Stimulated activated CD4-positive, alpha-beta T cell treated with anti-CD3 and anti-CD28 coated beads, Interleukin-15, amount 100 ng/mL, for 24 hours (primary cell): Measurements from ENCODE around the gene SPX.
A peak's percentile ranks its signal among the peaks of the same experiment; 100 is the strongest.

Experiments used
- DNase-seq: peaks from one replicate; pipeline ENCODE4 v3.0.0-alpha.2; 2020

Gene SPX

DNA sequence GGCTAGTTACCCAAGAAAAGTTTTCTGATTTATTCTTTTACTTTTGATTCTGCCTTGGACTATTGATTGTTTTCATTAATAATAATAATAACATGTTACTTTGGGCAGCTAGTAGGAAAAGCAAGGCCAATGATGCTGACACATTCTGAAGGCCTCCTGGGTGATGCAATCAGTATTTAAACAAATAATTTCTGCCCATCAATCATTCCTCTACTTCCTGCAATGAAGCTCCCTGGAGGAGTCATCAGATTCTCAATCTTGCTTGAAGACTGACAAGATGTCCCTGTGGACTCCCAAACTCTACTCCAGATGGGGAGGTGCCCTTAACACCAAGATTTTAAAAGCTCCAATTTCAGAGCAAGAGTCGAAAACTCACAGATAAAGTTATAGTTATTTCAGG is at the start of gene SPX:
SPX (plus strand) TSS at position 244 of the 400 bp plus-strand sequence. CDS start 177 bp downstream, outside the sequence.
- no peak for DNase-seq

DNA sequence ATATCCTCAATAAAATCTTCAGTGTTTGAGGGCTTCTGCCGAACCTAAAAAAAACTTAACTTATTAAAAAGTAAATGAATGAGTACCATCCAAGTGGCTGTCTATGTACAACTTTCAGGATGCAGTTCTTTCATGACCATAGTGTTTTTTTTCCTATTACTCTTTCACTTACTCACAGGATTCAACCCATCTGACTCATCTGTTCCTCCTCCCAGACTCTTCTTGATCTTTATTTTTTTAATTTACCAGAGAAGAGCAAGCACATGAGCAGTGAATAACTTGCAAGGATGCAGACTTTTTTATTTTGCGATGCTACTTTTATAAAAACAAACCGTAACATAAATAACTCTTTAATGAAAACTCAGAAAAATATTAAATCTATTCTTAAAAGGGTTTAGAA is 49.1 kb upstream of the SPX start:
- DNase-seq, result no peak

DNA sequence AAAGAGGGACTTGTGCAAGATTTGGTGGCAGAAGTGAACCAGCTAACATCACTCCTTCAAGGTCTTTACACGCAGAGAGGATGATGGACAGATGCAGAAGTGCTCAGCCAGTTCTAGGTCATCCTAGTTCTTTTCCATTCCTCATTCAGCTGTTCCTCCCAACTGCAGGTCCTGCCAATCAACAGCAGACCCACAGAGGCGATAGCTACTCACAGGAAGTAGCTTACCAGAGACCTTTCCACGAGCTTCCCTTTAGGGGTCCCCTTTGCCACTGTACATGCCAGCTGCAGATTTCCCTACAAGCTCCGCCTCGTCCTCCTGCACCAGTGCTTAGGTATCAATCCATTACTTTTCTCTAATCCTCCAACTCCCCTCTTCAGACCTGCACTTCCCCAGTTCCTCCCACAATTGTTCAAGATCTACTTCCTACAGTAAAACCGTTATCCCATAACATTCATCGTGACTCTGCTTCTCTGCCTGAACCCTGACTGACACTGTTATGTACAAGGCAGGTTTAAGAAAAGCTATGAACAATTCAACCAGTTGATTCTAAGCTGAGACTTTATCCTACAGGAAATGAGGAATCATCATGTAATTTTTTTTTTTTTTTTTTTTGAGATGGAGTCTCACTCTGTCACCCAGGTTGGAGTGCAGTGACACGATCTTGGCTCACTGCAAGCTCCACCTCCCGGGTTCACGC is 47.2 kb upstream of the SPX start:
- no peak for DNase-seq

DNA sequence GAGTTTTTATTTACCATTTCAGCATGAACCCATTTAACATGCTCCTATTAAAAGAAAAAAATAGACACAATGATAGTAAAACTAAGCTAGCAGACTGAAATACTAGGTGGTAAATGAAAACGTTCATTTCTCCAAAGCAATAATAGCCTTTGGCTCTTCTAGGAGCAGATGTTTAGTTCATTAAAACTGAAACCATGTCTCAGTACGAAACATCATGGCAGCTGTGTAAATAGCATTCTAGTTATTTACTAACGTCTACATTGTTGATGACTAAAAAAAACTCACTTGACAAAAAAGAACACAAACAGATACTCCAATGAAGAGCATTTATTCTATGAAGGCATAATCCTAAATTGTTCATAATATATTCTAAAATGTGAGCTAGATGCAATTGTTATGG is 42.6 kb upstream of the SPX start:
- DNase-seq, result no peak

- no peak for DNase-seq
Observed at GRCh38 chr12:21485998-21486397, 40.1 kb upstream of the SPX start.

DNA sequence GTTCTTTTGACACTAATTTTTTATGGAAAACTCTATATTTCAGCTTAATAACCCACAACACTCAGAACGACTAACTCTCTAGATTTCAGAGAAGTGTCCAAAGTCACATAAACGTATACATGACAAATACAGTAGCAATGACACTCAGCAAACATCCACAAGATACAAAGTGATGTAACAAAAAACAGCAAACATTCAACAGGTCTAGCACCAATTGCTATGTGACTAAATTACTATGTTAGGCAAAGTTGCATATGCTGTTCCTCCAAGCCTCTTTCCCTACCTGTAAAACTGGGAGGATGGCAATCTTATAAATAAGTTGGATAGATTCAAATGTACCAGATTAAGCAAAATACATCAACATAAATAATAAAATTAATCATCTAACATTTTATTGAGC is 26.3 kb upstream of the SPX start:
- DNase-seq, result no peak

- DNase-seq, result no peak
Observed at GRCh38 chr12:21500786-21501257, 25.3 kb upstream of the SPX start.

DNA sequence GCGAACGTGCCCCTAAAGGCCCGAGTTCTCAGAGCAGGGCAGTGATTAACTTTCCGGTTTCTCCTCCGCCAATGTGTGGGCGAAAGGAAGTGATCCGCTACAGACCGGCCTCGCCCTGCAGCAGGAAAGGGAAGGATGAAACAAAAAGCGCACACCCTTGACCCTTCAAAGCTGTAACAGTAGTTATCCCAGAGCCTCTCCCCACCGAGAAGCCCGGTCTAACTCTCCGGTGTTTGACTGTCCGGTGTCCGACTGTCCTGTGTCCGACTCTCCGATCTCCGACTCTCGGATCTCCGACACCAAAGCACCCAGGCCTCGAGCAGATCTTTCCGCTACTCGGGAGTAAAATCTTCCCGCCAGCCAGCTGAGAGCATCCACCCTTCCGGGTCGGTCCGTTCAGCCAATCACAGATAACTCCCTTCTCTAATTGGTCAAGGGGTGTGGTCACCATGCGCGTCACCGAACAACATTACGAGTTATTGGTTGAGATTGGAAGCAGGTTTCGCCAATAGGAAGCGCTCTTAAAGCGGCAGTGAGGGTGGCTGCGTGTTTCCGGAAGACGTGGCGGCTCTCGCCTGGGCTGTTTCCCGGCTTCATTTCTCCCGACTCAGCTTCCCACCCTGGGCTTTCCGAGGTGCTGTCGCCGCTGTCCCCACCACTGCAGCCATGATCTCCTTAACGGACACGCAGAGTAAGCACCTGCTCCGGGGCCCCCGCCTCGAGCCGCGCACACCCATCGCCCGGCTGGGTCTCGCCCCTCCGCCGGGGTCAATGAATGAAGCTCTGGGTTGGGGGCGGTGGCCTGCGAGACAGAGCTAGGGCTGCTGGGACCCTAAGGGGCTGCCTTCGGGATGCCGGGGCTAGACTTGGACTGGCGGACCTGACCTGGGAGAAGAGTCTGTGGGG is 24.6 kb upstream of the SPX start, which contains the start of the genes GOLT1B and RECQL:
GOLT1B (plus strand) TSS at position 532 of the 906 bp plus-strand sequence; CDS start at position 667, 135 bp downstream.
RECQL (minus strand) TSS at position 378 of the 906 bp plus-strand sequence. CDS start 2,065 bp downstream, outside the sequence.
- DNase-seq, result peak; percentile 91

GRCh38 chr12:21502164-21502496 is 24.0 kb upstream of the SPX start:
- DNase-seq, result peak; percentile 44

GRCh38 chr12:21502872-21503271 is 23.2 kb upstream of the SPX start:
- no peak for DNase-seq

GRCh38 chr12:21505888-21506287 is 20.2 kb upstream of the SPX start:
- no peak for DNase-seq

GRCh38 chr12:21507849-21508248 is 18.2 kb upstream of the SPX start:
- DNase-seq, result no peak

GRCh38 chr12:21509768-21510167 is 16.3 kb upstream of the SPX start:
- DNase-seq, result no peak

DNA sequence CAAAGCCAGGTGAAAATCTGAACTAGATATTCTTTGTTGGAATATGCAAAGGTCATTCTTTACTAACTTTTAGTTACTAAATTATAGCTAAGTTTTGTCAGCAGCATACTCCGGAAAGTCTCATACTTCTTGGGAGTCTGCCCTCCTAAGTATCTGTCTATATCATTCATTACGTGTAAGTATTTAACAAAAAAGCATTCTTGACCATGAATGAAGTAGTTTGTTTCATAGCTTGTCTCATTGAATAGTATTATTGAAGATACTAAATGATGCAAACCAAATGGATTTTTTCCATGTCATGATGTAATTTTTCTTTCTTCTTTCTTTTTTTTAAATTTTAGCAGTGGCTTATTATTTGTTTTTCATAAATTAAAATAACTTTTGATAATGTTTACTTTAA is 9.8 kb upstream of the SPX start:
- no peak for DNase-seq

- no peak for DNase-seq
Observed at GRCh38 chr12:21518451-21518850, 7.6 kb upstream of the SPX start.

GRCh38 chr12:21521541-21521940 is 4.6 kb upstream of the SPX start:
- no peak for DNase-seq

DNA sequence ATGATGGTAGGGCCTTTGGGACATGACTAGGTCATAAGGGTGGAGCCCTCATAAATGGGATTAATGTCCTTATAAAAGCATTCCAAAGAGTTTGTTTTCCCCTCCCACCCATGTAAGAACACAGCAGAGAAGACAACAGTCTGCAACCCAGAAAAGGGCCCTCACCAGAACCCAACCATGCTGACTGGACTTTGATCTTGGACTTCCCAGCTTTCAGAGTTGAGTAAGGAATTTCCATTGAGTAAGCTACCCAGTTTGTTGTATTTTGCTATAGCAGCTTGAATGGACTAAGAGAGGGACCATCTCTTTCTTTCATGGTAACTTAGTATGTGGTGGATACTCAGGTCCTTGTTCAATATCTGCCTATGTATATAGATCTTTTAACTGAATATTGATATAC is 2.9 kb upstream of the SPX start:
- no peak for DNase-seq

DNA sequence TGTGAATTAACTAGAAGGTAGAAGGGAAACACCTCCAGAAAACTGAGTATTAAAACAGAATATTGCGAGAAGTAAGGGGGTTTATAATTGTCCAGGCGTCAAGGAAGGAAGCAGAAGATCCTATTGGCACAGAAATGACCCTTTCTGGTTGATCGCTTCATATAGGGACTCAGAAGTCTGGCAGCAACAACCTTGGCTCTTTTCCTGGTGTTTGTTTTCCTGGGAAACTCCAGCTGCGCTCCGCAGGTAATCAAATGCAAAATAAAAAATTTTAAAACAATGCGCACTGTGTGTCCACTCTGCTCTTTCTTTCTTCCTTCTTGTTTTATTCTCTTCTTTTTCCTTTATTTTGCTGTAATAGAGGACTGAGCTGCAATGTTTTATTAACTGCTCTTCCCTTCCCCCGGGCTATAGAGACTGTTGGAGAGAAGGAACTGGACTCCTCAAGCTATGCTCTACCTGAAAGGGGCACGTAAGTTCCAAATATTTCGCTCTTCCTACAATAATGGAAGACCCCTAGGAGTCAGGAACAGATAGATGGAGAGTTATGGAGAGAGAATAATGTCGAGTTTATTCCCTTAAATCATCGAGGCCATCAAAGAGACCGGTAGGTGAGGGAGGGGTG is 737 bp downstream of the SPX start:
- DNase-seq, result no peak

GRCh38 chr12:21527451-21528180 is 1.5 kb downstream of the SPX start:
- peak; percentile 77 for DNase-seq

- no peak for DNase-seq
Observed at GRCh38 chr12:21528953-21529352, 2.9 kb downstream of the SPX start.

DNA sequence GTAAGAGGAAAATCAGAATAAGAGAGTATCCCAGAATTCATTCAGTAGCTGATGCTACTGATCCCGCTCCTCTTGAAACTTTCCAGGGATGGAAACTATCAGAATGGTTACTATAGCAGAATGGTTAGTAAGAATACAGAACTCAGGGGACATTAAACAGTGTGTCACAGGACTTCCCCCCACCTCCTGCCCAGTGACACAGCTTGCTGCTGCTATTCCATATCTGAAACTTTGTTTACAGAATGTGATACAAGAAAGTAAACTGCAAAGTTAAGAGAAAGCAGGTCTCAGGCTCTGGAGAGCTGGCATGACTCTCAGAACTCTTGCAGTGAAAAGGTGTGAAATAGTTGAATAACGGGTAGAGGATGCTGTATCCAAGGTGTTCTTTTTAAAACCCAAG is 3.4 kb downstream of the SPX start:
- DNase-seq, result no peak

- no peak for DNase-seq
Observed at GRCh38 chr12:21538061-21538653, 12.1 kb downstream of the SPX start.
